K562 (cell line): ENCODE data around the gene PDE6D. TPM values are rescaled to one million over a fixed set of nuclear protein-coding genes. Genes with fewer than 3 reads are reported as not detected.
A peak's percentile ranks its signal among the peaks of the same experiment; 100 is the strongest.

Experiments used
- CBX3 ChIP-seq, 2 experiments: IDR thresholded peaks; 1 replicate in 1 of 2; 2 replicates in 1 of 2; pipeline ENCODE4 v1.6.1; 2012; ENCODE audit warnings: inconsistent platforms in 2 of 2, low read length in 2 of 2, borderline replicate concordance in 1 of 2, control low read depth in 1 of 2
- CHCHD3 ChIP-seq: fragments of 250-450 bp; sonication (Bioruptor Pico); IDR thresholded peaks from 2 replicates; pipeline ENCODE4 v2.1.2; 2022; ENCODE audit warnings: mild to moderate bottlenecking
- DNMT1 ChIP-seq: fragments of 450-650 bp; IDR thresholded peaks from 2 replicates; pipeline ENCODE4 v1.6.1; 2016; ENCODE audit warnings: antibody characterized with exemption, mild to moderate bottlenecking
- FOXK1 ChIP-seq: sonication (generic); formaldehyde crosslinking; IDR thresholded peaks from 2 replicates; pipeline ENCODE4 v1.8.0; 2022; ENCODE audit warnings: missing genetic modification reagents, mild to moderate bottlenecking, borderline replicate concordance
- MBD1 ChIP-seq: fragments of 250-450 bp; sonication (Bioruptor Pico); IDR thresholded peaks from 2 replicates; pipeline ENCODE4 v1.8.0; 2022; ENCODE audit warnings: inconsistent platforms
- MEF2D ChIP-seq: conservative IDR thresholded peaks from 2 replicates; pipeline ENCODE4 v1.6.1; 2016; ENCODE audit warnings: low read depth, missing genetic modification characterization, missing compliant biosample characterization
- MEIS2 ChIP-seq: fragments of 450-650 bp; IDR thresholded peaks from 2 replicates; pipeline ENCODE4 v1.6.1; 2014; ENCODE audit warnings: mild to moderate bottlenecking; ENCODE audit not compliant: partially characterized antibody
- PURB ChIP-seq: sonication (generic); formaldehyde crosslinking; IDR thresholded peaks from 2 replicates; pipeline ENCODE4 v1.9.0; 2021; ENCODE audit warnings: low read depth, mild to moderate bottlenecking, missing genetic modification reagents
- RBM22 ChIP-seq: fragments of 200-400 bp; formaldehyde crosslinking; IDR thresholded peaks from 2 replicates; pipeline ENCODE4 v1.6.1; 2018; ENCODE audit warnings: low read length, low read depth; ENCODE audit not compliant: poor library complexity, severe bottlenecking
- RHOXF2B ChIP-seq: fragments of 250-450 bp; sonication (Bioruptor Pico); conservative IDR thresholded peaks from 2 replicates; pipeline ENCODE4 v1.5.1; 2021
- SP2 ChIP-seq: IDR thresholded peaks from 2 replicates; pipeline ENCODE4 v1.6.1; 2011; ENCODE audit warnings: mild to moderate bottlenecking, low read depth, low read length, moderate library complexity; ENCODE audit not compliant: poor library complexity, severe bottlenecking; ENCODE audit errors: extremely low read depth
- SREBF1 ChIP-seq: fragments of 150-350 bp; IDR thresholded peaks from 2 replicates; pipeline ENCODE4 v1.6.1; 2014; ENCODE audit warnings: antibody characterized with exemption, low read depth, low read length, borderline replicate concordance
- TEAD4 ChIP-seq, 2 experiments: sonication (generic) in 1 of 2; formaldehyde crosslinking in 1 of 2; IDR thresholded peaks; 2 replicates each; pipeline versions ENCODE4 v1.6.1 to v1.8.0; 2012 to 2022; ENCODE audit warnings: borderline replicate concordance in 1 of 2, inconsistent platforms in 1 of 2, low read length in 1 of 2, mild to moderate bottlenecking in 1 of 2, missing genetic modification reagents in 1 of 2
- ZBTB33 ChIP-seq: sonication (generic); formaldehyde crosslinking; IDR thresholded peaks from 2 replicates; pipeline ENCODE4 v1.8.1; 2023; ENCODE audit warnings: mild to moderate bottlenecking, missing genetic modification reagents
- ZNF224 ChIP-seq: sonication (generic); formaldehyde crosslinking; IDR thresholded peaks from 2 replicates; pipeline ENCODE4 v1.8.0; 2022; ENCODE audit warnings: mild to moderate bottlenecking, missing genetic modification reagents
- ZNF263 ChIP-seq: sonication (generic); formaldehyde crosslinking; IDR thresholded peaks from 2 replicates; pipeline ENCODE4 v1.8.0; 2022; ENCODE audit warnings: mild to moderate bottlenecking, missing genetic modification reagents, borderline replicate concordance
- ZNF384 ChIP-seq: IDR thresholded peaks from 2 replicates; pipeline ENCODE4 v1.6.1; 2012; ENCODE audit warnings: low read depth, low read length, improper control_type of control experiment
- polyA plus RNA-seq, 8 experiments: library from polyadenylated mRNA; depleted of rRNA in 4 of 8; stranded (reverse) in 5 of 8; unstranded in 3 of 8; fragments of >200 nt; fragmentation: Nextera tagmentation in 2 of 8; fragmentation: Illumina TruSeq in 1 of 8; extraction: Ambion mirVana in 2 of 8; extraction: Trizol in 1 of 8; gene quantifications; 2 replicates each; pipeline versions ENCODE4 v1.2.1 to v1.2.3, GENCODE V29; 2011 to 2014; ENCODE audit warnings: inconsistent platforms in 1 of 8, missing spikeins in 1 of 8
- total RNA-seq, 7 experiments: library from RNA; depleted of rRNA in 6 of 7; stranded (reverse); fragments of >200 nt in 6 of 7; fragmentation: Illumina TruSeq in 2 of 7; extraction: Trizol in 2 of 7; gene quantifications; 2 replicates each; pipeline versions ENCODE4 v1.2.1 to v1.2.3, GENCODE V29; 2011 to 2021; ENCODE audit warnings: low replicate concordance in 1 of 7
- TF ChIP-seq, protein P1 (sequence below): fragments of 450-650 bp; conservative IDR thresholded peaks from 2 replicates; pipeline ENCODE4 v1.6.1; 2016; ENCODE audit warnings: missing genetic modification characterization, low read depth, mild to moderate bottlenecking, missing compliant biosample characterization, moderate library complexity

Gene PDE6D
- total and polyA plus RNA-seq, 9 of the 15 experiments (the other 6 are each of a cell fraction or from before 2014, with no cell fraction given), result 0.65 to 11.6 (median 7.0) TPM

DNA sequence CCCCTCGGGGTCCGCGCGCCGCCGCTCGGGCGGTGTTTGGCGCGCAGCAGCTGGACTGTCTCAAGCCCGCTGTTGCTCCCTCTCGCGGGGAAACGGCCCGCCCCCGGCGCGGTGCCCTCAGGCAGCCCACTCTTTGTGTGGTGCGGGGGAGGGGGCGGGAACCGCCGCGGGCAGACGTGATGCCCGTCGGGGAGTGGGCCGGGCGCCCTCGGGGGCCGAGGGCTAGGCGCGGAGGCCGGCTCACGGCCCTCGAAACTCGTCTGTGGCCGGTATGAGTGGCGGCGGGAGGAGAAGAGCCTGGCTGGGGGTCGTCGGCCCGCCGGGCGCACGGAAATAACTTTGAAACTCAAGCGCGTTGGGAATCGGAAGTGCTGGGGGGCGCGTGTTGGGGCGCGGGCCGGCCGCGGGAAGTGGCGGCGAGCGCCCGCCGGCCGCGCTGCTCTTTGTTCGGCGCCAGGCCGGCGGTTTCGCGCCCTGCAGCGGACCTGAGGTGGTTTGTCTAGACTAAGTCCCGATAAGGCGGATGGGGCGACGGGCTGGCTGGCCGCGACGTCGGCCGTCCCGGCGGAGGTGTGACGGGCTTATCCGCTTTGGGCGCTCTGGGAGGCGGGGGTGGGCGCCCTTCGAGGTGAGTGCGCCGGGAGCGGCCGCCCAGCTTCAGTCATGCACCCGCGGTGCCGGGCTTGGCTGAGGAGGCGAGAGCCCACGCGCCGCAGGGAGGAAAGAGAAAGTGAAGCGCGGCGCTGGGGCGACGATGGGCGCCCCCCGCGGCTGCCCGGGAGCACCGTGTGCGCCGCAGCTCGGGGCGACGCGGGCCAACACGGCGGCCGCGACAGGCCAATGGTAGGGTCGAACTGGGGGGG lies 72.1 kb downstream of the PDE6D start (continued):
- TF ChIP-seq SP2, result no peak
- TF ChIP-seq, protein P1, sequence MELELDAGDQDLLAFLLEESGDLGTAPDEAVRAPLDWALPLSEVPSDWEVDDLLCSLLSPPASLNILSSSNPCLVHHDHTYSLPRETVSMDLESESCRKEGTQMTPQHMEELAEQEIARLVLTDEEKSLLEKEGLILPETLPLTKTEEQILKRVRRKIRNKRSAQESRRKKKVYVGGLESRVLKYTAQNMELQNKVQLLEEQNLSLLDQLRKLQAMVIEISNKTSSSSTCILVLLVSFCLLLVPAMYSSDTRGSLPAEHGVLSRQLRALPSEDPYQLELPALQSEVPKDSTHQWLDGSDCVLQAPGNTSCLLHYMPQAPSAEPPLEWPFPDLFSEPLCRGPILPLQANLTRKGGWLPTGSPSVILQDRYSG (tag), result no peak
- TF ChIP-seq RBM22, result peak; percentile 97
- TF ChIP-seq TEAD4 (IDR thresholded peaks at IDR 0.05; ENCODE audit: low read length), result no peak
- no peak for TF ChIP-seq TEAD4 (CRISPR knock-in tag; IDR thresholded peaks at IDR 0.05; ENCODE audit: borderline replicate concordance)
- TF ChIP-seq ZNF224 (CRISPR knock-in tag), result no peak
- TF ChIP-seq SREBF1, result no peak
- TF ChIP-seq CBX3 (IDR thresholded peaks at IDR 0.05; ENCODE audit: borderline replicate concordance in 1 of 2, low read length in 2 of 2), result no peak
- TF ChIP-seq DNMT1, result no peak
- TF ChIP-seq CHCHD3 (CRISPR knock-in tag), result no peak
- no peak for TF ChIP-seq ZBTB33 (CRISPR knock-in tag)
- no peak for TF ChIP-seq MEIS2
- no peak for TF ChIP-seq PURB (CRISPR knock-in tag)
- no peak for TF ChIP-seq FOXK1
- no peak for TF ChIP-seq MEF2D (tag)
- no peak; the same call in 1 of the 2 replicates for TF ChIP-seq ZNF263 (CRISPR knock-in tag)
- no peak for TF ChIP-seq ZNF384
- TF ChIP-seq MBD1 (CRISPR knock-in tag), result no peak
- TF ChIP-seq RHOXF2B (CRISPR knock-in tag), result no peak
